A673 (cell line): ENCODE measurements around the gene PCDH10. TPM values are rescaled to one million over a fixed set of nuclear protein-coding genes. Genes with fewer than 3 reads are reported as not detected.

ENCODE experiments used
- Bru-seq: library from RNA; stranded (reverse); fragments of 400-500 nt; gene quantifications from one replicate; lab custom pipeline; 2021; lab: Mats Ljungman, UMichigan
- BruChase-seq, 2 experiments: library from RNA; stranded (reverse); fragments of 400-500 nt; gene quantifications; one replicate each; lab custom pipeline; 2021; lab: Mats Ljungman, UMichigan
- BruUV-seq: library from RNA; stranded (reverse); fragments of 400-500 nt; replicated peaks from 2 replicates; lab custom pipeline; 2021; lab: Mats Ljungman, UMichigan
- CTCF ChIA-PET: fragments of 300-600 bp; sonication (Branson Sonifier 250); formaldehyde crosslinking; loops from one replicate; lab custom pipeline; 2022; ENCODE audit warnings: antibody characterized with exemption; lab: Charles Lee
- POLR2A ChIA-PET: fragments of 300-600 bp; sonication (Branson Sonifier 250); formaldehyde crosslinking; loops from one replicate; lab custom pipeline; 2022; ENCODE audit warnings: antibody characterized with exemption; ENCODE audit not compliant: low non-redundant PET; lab: Charles Lee
- DNase-seq: peaks from one replicate; pipeline ENCODE4 v3.0.0-alpha.2; 2015; ENCODE audit warnings: low spot score
- H3K27ac ChIP-seq: fragments of 200-600 bp; sonication (generic); 2 replicates; pipeline ENCODE4 v1.5.1; 2016; ENCODE audit warnings: mixed run types, low read depth, mild to moderate bottlenecking, mixed read lengths, antibody characterized with exemption, low read length; ENCODE audit not compliant: poor library complexity, severe bottlenecking
- H3K27me3 ChIP-seq: fragments of 200-600 bp; sonication (generic); replicated peaks from 2 replicates; pipeline ENCODE4 v1.6.1; 2017; ENCODE audit warnings: mixed run types, low read depth, mild to moderate bottlenecking, mixed read lengths, antibody characterized with exemption, low read length; ENCODE audit not compliant: insufficient read depth, poor library complexity
- H3K36me3 ChIP-seq: fragments of 200-600 bp; sonication (generic); 2 replicates; pipeline ENCODE4 v1.6.1; 2016; ENCODE audit warnings: mixed run types, mild to moderate bottlenecking, mixed read lengths, antibody characterized with exemption, low read length; ENCODE audit not compliant: insufficient read depth, poor library complexity, severe bottlenecking
- H3K4me1 ChIP-seq: fragments of 200-600 bp; sonication (generic); 2 replicates; pipeline ENCODE4 v1.6.1; 2017; ENCODE audit warnings: mixed run types, mild to moderate bottlenecking, mixed read lengths, antibody characterized with exemption, low read length; ENCODE audit not compliant: insufficient read depth, poor library complexity, severe bottlenecking
- H3K4me3 ChIP-seq: fragments of 200-600 bp; sonication (generic); 2 replicates; pipeline ENCODE4 v1.5.1; 2016; ENCODE audit warnings: low read depth, mixed run types, mild to moderate bottlenecking, mixed read lengths, low read length; ENCODE audit not compliant: poor library complexity, severe bottlenecking
- H3K9me3 ChIP-seq: fragments of 200-600 bp; sonication (generic); 2 replicates; pipeline ENCODE4 v1.6.1; 2016; ENCODE audit warnings: mixed run types, low read depth, mild to moderate bottlenecking, mixed read lengths, antibody characterized with exemption, low read length; ENCODE audit not compliant: poor library complexity, severe bottlenecking
- CTCF ChIP-seq: fragments of 300-800, 200-600 bp; sonication (generic); conservative IDR thresholded peaks from 2 replicates; pipeline ENCODE4 v1.5.1; 2017; ENCODE audit warnings: low read depth, mild to moderate bottlenecking, antibody characterized with exemption, low read length, moderate library complexity, mixed read lengths
- EZH2 ChIP-seq: fragments of 200-600 bp; sonication (generic); IDR thresholded peaks from 2 replicates; pipeline ENCODE4 v1.6.1; 2017; ENCODE audit warnings: borderline replicate concordance, low read depth, mild to moderate bottlenecking, mixed read lengths, antibody characterized with exemption, low read length; ENCODE audit not compliant: poor library complexity, severe bottlenecking
- intact Hi-C: fragments of 100-400 bp; cut with micrococcal nuclease; formaldehyde crosslinking; loops from one replicate; pipeline ENCODE4 v1.10.0; 2022; ENCODE audit not compliant: unreplicated experiment
- long read RNA-seq: library from polyadenylated mRNA; stranded (forward); transcript quantifications from one replicate; pipeline ENCODE4 v2.0.0, GENCODE V29; 2022
- total RNA-seq: library from RNA; stranded (reverse); gene quantifications from 2 replicates; pipeline ENCODE4 v1.2.3, GENCODE V29; 2021

Gene PCDH10
- total RNA-seq (40.6 and 43.4 TPM in 2 replicates), Bru-seq, nascent RNA (percentile 84 among the genes with signal in this experiment), BruChase-seq, experiment 1, labeled RNA remaining after a 2-hour chase (percentile 79 among the genes with signal in this experiment), BruChase-seq, experiment 2, labeled RNA remaining after a 6-hour chase (percentile 80 among the genes with signal in this experiment)
- long read RNA-seq, full-length matches to known transcripts: 47 of 59 reads
- long read RNA-seq, partial matches to known transcripts: 9 of 59 reads
- long read RNA-seq, other reads (novel, unspliced or antisense): 3 of 59 reads

GRCh38 chr4:133148690-133149363, at the start of gene PCDH10:
Gene PCDH10, plus strand, starts transcription at chr4:133149294. Its CDS starts 847 bp downstream, at chr4:133150141.
- Histone ChIP-seq H3K4me3 (peak within 1 kb of the TSS; percentile 63), H3K9me3 (no peaks in the 10 kb centered on the region), H3K27me3 (no peaks in the 10 kb centered on the region), H3K36me3 (no peaks in the 10 kb centered on the region), H3K27ac (peak within 1 kb of the TSS; percentile 4), H3K4me1 (peaks cover 4% of the 10 kb centered on the region)
- intact Hi-C loops: loop anchor here (5.0 kb wide), 1 partner anchor 1783 kb away; no protein-coding TSS in a partner anchor
- BruUV-seq: no TSS peak
- TF ChIP-seq CTCF (no peak), EZH2 (no peak)
- CTCF ChIA-PET: no interaction called here
- POLR2A ChIA-PET: interaction anchor here (0.7 kb wide), 2 partner anchors 22 to 368 kb away, joined by 3 to 4 read pairs; no protein-coding TSS in a partner anchor
- peak; percentile 96 for DNase-seq

- ChIA-PET CTCF (no interaction called here), POLR2A (no interaction called here)
- Histone ChIP-seq H3K4me1 (no peaks in the 10 kb centered on the region), H3K36me3 (no peaks in the 10 kb centered on the region), H3K9me3 (no peaks in the 10 kb centered on the region), H3K4me3 (no peak overlapping the region), H3K27me3 (no peaks in the 10 kb centered on the region), H3K27ac (no peak overlapping the region)
- no TSS peak for BruUV-seq
- no peak for DNase-seq
- TF ChIP-seq EZH2: no peak
- TF ChIP-seq CTCF: no peak
- intact Hi-C loops: no loop called here
Measured at GRCh38 chr4:133102043-133102442, 47.1 kb upstream of the PCDH10 start.

- Histone ChIP-seq H3K4me1 (no peaks in the 10 kb centered on the region), H3K4me3 (no peak overlapping the region), H3K9me3 (no peaks in the 10 kb centered on the region), H3K36me3 (no peaks in the 10 kb centered on the region), H3K27me3 (no peaks in the 10 kb centered on the region), H3K27ac (no peak overlapping the region)
- intact Hi-C loops: no loop called here
- TF ChIP-seq EZH2 (no peak), CTCF (no peak)
- CTCF ChIA-PET: no interaction called here
- POLR2A ChIA-PET: no interaction called here
- BruUV-seq: no TSS peak
- DNase-seq: no peak
Measured at GRCh38 chr4:133102612-133103409, 46.3 kb upstream of the PCDH10 start.
